AG04449 (cell line): Measurements from ENCODE around the gene ALKBH6.

ENCODE experiments used
- CTCF ChIA-PET: fragments of 350-600 bp; formaldehyde crosslinking; extraction: SDS; loops from one replicate; lab custom pipeline; 2021; ENCODE audit warnings: antibody characterized with exemption; lab: Yijun Ruan, JAX
- POLR2A ChIA-PET: fragments of 400-600, 350-600 bp; formaldehyde crosslinking; extraction: SDS; loops from one replicate; lab custom pipeline; 2020; ENCODE audit warnings: antibody characterized with exemption, inconsistent platforms; lab: Yijun Ruan, JAX
- DNase-seq: peaks from one replicate; pipeline ENCODE4 v3.0.0-alpha.2; 2010; ENCODE audit warnings: low read depth, low spot score
- H3K4me3 ChIP-seq: 2 replicates; pipeline ENCODE4 v1.5.1; 2011; ENCODE audit warnings: low read depth, mild to moderate bottlenecking, control low read depth, low read length
- TF ChIP-seq, protein P1 (sequence below): IDR thresholded peaks from one replicate; pipeline ENCODE4 v1.5.1; 2011; ENCODE audit warnings: mild to moderate bottlenecking, moderate library complexity, low read length, control low read depth, inconsistent platforms; ENCODE audit not compliant: insufficient read depth; ENCODE audit errors: missing control alignments

ALKBH6 gene

DNA sequence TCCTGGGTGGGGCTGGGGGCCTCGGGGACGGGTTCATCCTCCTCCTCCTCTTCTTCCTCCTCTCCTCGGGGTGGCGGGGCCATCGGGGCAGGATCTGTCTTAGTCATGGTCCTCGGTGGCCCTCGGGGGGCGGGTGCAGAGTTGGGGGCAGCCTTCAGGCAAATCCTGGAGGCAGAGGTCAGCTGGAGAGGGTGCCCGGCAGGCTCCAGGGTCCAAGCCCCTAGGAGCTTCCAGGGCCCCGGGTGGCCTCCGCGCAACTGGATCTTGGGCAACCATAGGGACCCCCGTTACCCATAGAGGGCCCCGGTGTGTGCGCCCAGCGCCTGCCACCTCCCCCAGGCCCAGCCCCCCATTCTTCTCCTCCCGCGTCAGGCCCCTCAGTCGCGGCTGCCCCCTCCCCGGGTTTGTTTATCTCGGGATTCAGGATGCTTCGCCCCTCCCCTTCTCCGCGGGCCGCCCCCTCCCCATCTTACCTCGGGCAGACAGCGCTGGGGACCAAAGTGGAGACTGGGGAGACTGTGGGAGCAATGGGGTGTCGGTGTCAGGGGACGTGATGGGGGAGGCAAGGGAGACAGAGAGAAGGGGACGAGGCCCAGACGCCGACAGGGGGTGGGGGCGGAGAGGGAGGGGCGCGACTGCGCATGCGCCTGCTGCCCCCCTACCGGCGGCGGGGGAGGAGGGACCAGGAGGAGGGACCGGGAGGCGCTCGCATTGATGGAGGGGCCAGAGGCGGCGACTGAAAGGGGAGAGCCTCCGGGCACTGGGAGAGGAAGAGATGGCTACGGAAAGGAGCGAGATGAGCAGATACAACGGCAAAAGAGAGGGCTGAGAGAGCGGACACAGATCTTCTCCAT lies 18.5 kb upstream of the ALKBH6 start, which contains the start of gene CLIP3:
Gene CLIP3 (minus strand): TSS at position 623 of the 854 bp plus-strand sequence. CDS start 516 bp downstream, at position 107.
- ChIA-PET POLR2A (no interaction called here), CTCF (interaction anchor here (0.6 kb wide), 1 partner anchor 28 kb away, joined by 3 read pairs; no protein-coding TSS in a partner anchor)
- TF ChIP-seq, protein P1, sequence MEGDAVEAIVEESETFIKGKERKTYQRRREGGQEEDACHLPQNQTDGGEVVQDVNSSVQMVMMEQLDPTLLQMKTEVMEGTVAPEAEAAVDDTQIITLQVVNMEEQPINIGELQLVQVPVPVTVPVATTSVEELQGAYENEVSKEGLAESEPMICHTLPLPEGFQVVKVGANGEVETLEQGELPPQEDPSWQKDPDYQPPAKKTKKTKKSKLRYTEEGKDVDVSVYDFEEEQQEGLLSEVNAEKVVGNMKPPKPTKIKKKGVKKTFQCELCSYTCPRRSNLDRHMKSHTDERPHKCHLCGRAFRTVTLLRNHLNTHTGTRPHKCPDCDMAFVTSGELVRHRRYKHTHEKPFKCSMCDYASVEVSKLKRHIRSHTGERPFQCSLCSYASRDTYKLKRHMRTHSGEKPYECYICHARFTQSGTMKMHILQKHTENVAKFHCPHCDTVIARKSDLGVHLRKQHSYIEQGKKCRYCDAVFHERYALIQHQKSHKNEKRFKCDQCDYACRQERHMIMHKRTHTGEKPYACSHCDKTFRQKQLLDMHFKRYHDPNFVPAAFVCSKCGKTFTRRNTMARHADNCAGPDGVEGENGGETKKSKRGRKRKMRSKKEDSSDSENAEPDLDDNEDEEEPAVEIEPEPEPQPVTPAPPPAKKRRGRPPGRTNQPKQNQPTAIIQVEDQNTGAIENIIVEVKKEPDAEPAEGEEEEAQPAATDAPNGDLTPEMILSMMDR: peak; percentile 11
- DNase-seq: no peak
- peak within 1 kb of the TSS; percentile 95 for H3K4me3 ChIP-seq

DNA sequence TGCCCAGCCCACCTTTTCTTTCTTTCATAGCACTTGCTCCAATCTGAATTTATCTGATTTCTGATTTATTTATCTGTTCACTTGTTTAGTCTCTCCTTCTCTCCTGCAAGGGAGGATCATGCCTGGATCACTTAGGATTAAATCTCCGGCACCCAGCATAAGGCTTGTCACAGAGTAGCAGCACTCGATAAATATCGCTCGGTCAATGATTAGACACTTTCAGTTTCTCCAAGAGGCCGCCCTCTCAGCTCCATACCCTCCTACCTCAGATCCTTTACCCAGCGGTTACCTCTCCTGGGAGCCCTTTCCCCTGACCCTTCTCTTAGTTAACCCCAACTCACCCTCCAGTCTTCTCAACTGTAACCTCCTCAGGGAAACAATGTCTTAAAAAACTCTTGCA lies 17.3 kb upstream of the ALKBH6 start:
- no peak for DNase-seq
- H3K4me3 ChIP-seq: no peak overlapping the region; the same call in 1 of the 2 replicates
- ChIA-PET POLR2A (no interaction called here), CTCF (interaction anchor here (1.7 to 2.7 kb wide), 2 partner anchors 11 to 22 kb away, joined by 4 to 7 read pairs; no protein-coding TSS in a partner anchor)
- TF ChIP-seq, protein P1: no peak

DNA sequence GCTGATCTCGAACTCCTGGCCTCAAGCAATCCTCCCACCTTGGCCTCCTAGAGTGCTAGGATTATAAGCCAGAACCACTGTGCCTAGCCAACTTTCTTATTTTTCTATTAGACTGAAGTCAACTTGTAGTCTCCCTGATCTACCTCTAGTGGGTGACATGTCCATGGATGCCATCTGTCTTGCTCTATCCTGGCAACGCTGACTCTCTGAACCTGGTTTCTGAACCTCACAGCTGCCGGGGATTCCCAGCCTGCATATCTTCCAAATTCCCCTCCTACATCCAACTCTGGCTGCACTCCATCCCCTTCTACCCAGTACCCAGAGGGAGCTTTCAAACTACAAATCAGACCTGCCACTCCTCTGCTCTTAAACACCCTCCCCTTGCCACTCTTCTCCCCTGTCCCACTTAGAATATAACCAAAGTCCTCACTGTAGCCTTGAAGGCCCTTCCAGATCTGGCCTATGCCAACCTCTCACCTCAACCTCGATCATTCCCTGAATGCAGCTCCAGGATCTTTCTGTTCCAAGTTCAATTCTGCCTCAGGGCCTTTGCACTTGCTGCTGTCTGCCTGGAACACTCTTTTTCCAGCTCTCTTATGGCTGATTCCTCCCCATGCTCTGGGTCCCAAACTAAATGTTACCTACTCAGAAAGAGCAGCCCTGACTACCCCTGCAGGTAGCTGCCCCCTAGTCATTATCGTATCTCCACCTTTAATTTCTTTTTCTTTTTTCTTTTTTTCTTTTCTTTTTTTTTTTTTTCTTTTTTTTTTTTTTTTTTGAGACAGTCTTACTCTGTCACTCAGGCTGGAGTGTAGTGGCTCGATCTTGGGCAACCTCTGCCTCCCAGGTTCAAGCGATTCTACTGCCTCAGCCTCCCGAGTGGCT lies 16.5 kb upstream of the ALKBH6 start:
- DNase-seq: no peak
- no peak overlapping the region for H3K4me3 ChIP-seq
- TF ChIP-seq, protein P1: peak; percentile 4
- ChIA-PET CTCF (interaction anchor here (1.7 to 2.7 kb wide), 2 partner anchors 10 to 23 kb away, joined by 4 to 7 read pairs; no protein-coding TSS in a partner anchor), POLR2A (interaction anchor here (0.6 kb wide), 1 partner anchor 107 kb away, joined by 3 read pairs; no protein-coding TSS in a partner anchor)

DNA sequence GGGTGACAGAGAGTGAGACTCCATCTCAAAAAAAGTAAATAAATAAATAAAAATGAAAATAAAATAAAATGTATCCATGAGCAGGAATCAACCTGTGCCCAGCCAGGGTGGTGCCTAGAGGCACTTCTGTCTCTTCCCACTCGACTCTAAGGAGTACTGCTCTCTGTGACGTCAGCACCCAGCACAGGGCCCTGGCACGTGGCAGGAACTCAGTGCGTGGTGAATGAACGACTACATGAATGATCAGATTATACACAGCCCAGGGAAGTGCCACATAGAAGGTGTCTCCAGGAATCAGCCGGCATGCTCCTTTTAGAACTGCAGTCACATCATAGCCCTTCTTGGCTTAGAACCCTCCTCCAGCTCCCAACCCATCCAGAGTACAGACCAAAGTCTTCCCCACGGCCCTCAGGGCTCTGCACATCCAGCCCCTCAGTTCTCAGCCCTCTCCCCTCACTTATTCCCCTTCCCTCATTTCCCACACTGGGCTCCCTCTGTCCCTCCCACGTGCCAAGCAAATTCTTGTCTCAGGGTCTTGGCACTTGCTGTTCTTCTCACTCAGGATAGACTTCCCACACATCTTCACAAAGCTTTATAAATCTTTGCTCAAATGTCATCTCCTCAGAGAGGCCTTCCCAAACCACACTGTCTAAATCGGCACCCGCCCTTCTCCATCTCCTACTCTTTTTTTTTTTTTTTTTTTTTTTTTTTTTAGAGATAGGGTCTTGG lies 14.5 kb upstream of the ALKBH6 start:
- no peak for DNase-seq
- TF ChIP-seq, protein P1: no peak
- CTCF ChIA-PET: interaction anchor here (1.0 to 1.4 kb wide), 2 partner anchors 14 to 19 kb away, joined by 4 to 6 read pairs; partner anchors contain the start of gene ALKBH6
- H3K4me3 ChIP-seq: no peak overlapping the region
- POLR2A ChIA-PET: interaction anchor here (0.6 kb wide), 1 partner anchor 28 kb away, joined by 3 read pairs; no protein-coding TSS in a partner anchor

DNA sequence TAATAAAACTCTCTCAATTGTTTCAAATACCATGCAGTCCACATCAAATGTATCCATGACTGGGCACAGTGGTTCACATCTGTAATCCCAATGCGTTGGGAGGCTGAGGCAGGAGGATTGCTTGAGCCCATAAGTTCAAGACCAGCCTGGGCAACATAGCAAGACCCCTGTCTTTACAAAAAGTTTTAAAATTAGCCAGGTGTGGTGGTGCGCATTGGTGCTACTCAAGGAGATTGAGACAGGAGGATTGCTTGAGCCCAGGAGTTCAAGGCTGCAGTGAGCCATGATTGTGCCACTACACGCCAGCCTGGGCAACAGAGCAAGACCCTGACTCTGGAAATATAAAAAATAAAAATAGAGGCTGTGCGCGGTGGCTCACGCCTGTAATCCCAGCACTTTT lies 13.7 kb upstream of the ALKBH6 start:
- DNase-seq: no peak
- H3K4me3 ChIP-seq: no peak overlapping the region
- POLR2A ChIA-PET: no interaction called here
- TF ChIP-seq, protein P1: no peak
- CTCF ChIA-PET: interaction anchor here (1.0 kb wide), 1 partner anchor 20 kb away, joined by 4 read pairs; no protein-coding TSS in a partner anchor
